ENCODE results near the gene KRT35. TPM values are rescaled to one million over a fixed set of nuclear protein-coding genes. Genes with fewer than 3 reads are reported as not detected.

The KRT35 gene
- total RNA-seq, 1 donor from 2014 or later, result not detected

DNA sequence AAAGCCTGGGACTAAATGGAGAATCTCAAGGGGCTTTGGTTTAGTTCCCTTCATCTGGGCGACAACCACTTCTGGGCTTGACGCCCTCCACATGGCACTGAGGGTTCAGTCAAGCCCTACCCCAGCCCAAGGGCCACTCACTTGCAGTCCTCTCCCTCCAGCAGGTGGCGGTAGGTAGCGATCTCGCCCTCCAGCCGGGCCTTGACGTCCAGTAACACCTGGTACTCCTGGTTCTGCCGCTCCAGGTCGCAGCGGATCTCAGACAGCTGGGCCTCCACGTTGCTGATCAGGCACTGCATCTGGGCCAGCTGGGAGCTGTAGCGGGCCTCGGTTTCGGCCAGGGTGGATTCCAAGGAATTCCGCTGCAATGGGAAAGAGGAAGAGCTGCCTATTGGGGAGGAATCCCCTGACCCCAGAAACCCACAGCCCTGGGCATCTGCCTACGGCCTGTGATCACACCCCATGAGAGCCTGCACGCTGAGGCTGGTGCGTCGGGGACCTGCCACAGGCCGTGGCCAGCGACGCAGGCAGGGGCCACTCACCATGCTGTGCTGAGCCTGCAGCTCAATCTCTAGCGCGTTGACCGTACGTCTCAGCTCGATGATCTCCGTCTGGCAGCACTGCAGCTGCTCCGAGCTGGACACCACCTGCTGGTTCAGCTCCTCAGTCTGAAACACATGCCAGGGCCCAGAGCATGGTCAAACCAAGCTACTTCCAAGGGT is 6.0 kb upstream of the KRT35 start:
- no peak overlapping the region for H3K4me3 ChIP-seq (ENCODE audit: insufficient read depth, low read depth, low read length)
- FAIRE-seq (no peak), DNase-seq (ENCODE audit: low read depth) (no peak)
- H3K79me2 ChIP-seq (ENCODE audit: insufficient read depth, low read length), result no peaks in the 10 kb centered on the region
- no peak overlapping the region for H3K4me2 ChIP-seq (ENCODE audit: low read length)
- Mint-ChIP-seq H3K27ac (ENCODE audit: unreplicated experiment) (no peak overlapping the region), H3K4me3 (ENCODE audit: unreplicated experiment) (no peak overlapping the region), H3K27me3 (ENCODE audit: low read depth, unreplicated experiment) (peaks cover 62% of the 10 kb centered on the region), H3K4me1 (ENCODE audit: low read depth, unreplicated experiment) (no peaks in the 10 kb centered on the region), H3K9me3 (ENCODE audit: unreplicated experiment) (no peaks in the 10 kb centered on the region), H3K36me3 (ENCODE audit: low read depth, unreplicated experiment) (peaks cover 2% of the 10 kb centered on the region)
- peak; percentile 9 for TF ChIP-seq CTCF (IDR thresholded peaks at IDR 0.05; ENCODE audit: insufficient read depth, low read depth, low read length)
- TF ChIP-seq EZH2 (IDR thresholded peaks at IDR 0.05; ENCODE audit: insufficient read depth, low read length), result no peak
- no peak overlapping the region for H2AFZ ChIP-seq (ENCODE audit: low read depth, low read length)
- peaks cover 3% of the 10 kb centered on the region for H3K27me3 ChIP-seq (ENCODE audit: insufficient read depth, low read length)
- H3K9ac ChIP-seq (ENCODE audit: low read length), result no peak overlapping the region
- no peaks in the 10 kb centered on the region for H3K36me3 ChIP-seq (ENCODE audit: insufficient read depth, low read length)
- no peaks in the 10 kb centered on the region for H4K20me1 ChIP-seq (ENCODE audit: insufficient read depth, low read length)
- H3K9me3 ChIP-seq (ENCODE audit: insufficient read depth, low read depth, low read length), result no peaks in the 10 kb centered on the region
- no peak overlapping the region for H3K27ac ChIP-seq (ENCODE audit: low read depth, low read length)
- H3K4me1 ChIP-seq (ENCODE audit: insufficient read depth, low read length), result no peaks in the 10 kb centered on the region

DNA sequence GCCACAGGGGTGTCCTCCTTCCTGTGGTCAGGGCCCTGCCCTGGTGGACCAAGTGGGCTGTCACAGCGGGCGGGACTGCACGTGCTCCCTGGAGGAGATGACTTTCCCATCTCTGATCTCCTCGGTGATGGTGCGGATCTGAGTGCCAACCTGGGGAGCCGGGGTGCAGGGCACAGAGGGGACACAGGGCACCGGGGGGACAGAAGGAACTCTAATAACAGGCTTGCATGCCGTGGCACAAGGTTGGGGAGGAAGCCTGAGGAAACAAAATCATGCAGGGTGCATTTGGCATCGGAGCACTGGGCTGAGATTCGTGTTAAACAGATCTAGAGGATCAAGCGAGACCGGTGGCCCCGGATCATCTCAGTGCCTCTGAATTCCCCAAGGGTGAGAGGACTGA is 5.4 kb upstream of the KRT35 start:
- H3K9ac ChIP-seq (ENCODE audit: low read length), result no peak overlapping the region
- peaks cover 3% of the 10 kb centered on the region for H3K27me3 ChIP-seq (ENCODE audit: insufficient read depth, low read length)
- H3K36me3 ChIP-seq (ENCODE audit: insufficient read depth, low read length), result no peaks in the 10 kb centered on the region
- H3K4me1 ChIP-seq (ENCODE audit: insufficient read depth, low read length), result no peaks in the 10 kb centered on the region
- Mint-ChIP-seq H3K4me1 (ENCODE audit: low read depth, unreplicated experiment) (no peaks in the 10 kb centered on the region), H3K9me3 (ENCODE audit: unreplicated experiment) (no peaks in the 10 kb centered on the region), H3K36me3 (ENCODE audit: low read depth, unreplicated experiment) (peaks cover 2% of the 10 kb centered on the region), H3K4me3 (ENCODE audit: unreplicated experiment) (no peak overlapping the region), H3K27ac (ENCODE audit: unreplicated experiment) (no peak overlapping the region), H3K27me3 (ENCODE audit: low read depth, unreplicated experiment) (peaks cover 64% of the 10 kb centered on the region)
- no peak overlapping the region for H3K4me2 ChIP-seq (ENCODE audit: low read length)
- no peaks in the 10 kb centered on the region for H3K79me2 ChIP-seq (ENCODE audit: insufficient read depth, low read length)
- no peaks in the 10 kb centered on the region for H4K20me1 ChIP-seq (ENCODE audit: insufficient read depth, low read length)
- FAIRE-seq (no peak), DNase-seq (ENCODE audit: low read depth) (no peak)
- H2AFZ ChIP-seq (ENCODE audit: low read depth, low read length), result no peak overlapping the region
- TF ChIP-seq CTCF (IDR thresholded peaks at IDR 0.05; ENCODE audit: insufficient read depth, low read depth, low read length), result no peak
- TF ChIP-seq EZH2 (IDR thresholded peaks at IDR 0.05; ENCODE audit: insufficient read depth, low read length), result no peak
- H3K9me3 ChIP-seq (ENCODE audit: insufficient read depth, low read depth, low read length), result no peaks in the 10 kb centered on the region
- no peak overlapping the region for H3K4me3 ChIP-seq (ENCODE audit: insufficient read depth, low read depth, low read length)
- no peak overlapping the region for H3K27ac ChIP-seq (ENCODE audit: low read depth, low read length)

All from astrocyte (in vitro differentiated cells and primary cell).